ENCODE measurements around the gene TRIM34.

TRIM34 gene

DNA sequence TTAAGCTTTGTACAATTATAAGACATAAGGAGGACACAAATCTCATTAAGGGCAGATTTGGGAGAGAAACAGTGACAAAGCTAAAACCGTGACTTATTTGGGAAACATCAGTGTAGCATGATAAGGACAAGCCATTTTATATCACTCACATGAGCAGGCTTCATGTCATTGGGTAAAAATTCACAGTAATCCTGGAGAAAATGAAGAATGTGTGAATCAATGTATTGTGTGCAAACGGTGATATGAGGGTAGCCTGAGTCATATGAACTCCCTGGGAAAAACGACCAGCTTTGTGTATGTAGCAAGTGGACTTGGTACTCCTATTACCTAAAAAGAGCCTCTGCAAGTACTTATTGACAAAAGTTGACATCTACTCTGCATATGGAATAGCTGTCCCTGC lies 6.0 kb upstream of the TRIM34 start:
- DNase-seq: no peak
- no peak overlapping the region for H3K4me3 ChIP-seq (ENCODE audit: low read depth, low read length)
- H3K9me3 ChIP-seq: no peaks in the 10 kb centered on the region
- no peaks in the 10 kb centered on the region for H3K36me3 ChIP-seq
- TF ChIP-seq, protein P1, sequence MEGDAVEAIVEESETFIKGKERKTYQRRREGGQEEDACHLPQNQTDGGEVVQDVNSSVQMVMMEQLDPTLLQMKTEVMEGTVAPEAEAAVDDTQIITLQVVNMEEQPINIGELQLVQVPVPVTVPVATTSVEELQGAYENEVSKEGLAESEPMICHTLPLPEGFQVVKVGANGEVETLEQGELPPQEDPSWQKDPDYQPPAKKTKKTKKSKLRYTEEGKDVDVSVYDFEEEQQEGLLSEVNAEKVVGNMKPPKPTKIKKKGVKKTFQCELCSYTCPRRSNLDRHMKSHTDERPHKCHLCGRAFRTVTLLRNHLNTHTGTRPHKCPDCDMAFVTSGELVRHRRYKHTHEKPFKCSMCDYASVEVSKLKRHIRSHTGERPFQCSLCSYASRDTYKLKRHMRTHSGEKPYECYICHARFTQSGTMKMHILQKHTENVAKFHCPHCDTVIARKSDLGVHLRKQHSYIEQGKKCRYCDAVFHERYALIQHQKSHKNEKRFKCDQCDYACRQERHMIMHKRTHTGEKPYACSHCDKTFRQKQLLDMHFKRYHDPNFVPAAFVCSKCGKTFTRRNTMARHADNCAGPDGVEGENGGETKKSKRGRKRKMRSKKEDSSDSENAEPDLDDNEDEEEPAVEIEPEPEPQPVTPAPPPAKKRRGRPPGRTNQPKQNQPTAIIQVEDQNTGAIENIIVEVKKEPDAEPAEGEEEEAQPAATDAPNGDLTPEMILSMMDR (IDR thresholded peaks at IDR 0.05; ENCODE audit: low read depth, low read length): no peak
- H3K27me3 ChIP-seq: no peaks in the 10 kb centered on the region
- no peaks in the 10 kb centered on the region for H3K4me1 ChIP-seq

DNA sequence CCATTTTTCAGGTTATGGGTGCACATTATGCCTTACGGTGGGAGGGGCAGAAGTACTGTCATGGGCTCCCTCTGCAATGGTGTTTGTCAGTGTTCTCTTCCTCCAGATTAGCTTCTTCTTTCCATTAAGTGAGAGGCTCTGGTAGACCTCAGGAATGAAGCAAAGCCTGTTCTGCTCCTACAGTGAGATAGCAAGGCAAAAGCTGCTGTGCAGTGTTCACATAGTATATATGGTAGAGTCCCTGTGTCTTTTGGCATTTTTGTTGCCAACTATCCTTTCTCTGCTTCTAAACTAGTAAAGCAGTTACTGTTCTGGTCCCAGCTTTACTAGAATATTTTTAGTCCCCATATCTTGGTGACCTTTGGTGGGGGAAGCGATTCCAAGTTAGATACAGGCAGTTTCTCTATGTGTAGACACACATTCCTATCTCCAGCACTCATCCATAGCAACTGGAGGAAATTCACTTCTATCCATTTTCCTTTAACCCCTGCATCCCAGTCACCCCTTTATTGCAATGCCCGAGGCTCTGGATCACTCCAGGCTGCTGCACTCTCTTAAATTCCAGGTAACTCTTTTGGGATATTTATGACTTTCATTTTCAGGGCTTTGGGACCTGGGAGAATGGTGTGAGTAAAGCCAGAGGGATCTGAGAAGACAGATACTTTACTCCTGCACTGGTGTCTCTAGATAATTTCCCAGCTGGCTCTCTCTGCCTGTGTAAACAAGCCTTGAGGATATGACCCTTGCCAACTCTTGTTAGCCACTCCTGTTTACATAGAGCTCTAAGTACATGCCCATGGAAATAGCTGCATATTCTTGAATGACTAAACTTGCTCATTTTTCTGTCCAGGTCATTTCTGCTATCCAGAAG lies 3.9 kb upstream of the TRIM34 start:
- TF ChIP-seq, protein P1 (IDR thresholded peaks at IDR 0.05; ENCODE audit: low read depth, low read length): no peak
- no peak for DNase-seq
- H3K9me3 ChIP-seq: no peaks in the 10 kb centered on the region
- H3K36me3 ChIP-seq: no peaks in the 10 kb centered on the region
- no peaks in the 10 kb centered on the region for H3K4me1 ChIP-seq
- H3K4me3 ChIP-seq (ENCODE audit: low read depth, low read length): no peak overlapping the region
- no peaks in the 10 kb centered on the region for H3K27me3 ChIP-seq

DNA sequence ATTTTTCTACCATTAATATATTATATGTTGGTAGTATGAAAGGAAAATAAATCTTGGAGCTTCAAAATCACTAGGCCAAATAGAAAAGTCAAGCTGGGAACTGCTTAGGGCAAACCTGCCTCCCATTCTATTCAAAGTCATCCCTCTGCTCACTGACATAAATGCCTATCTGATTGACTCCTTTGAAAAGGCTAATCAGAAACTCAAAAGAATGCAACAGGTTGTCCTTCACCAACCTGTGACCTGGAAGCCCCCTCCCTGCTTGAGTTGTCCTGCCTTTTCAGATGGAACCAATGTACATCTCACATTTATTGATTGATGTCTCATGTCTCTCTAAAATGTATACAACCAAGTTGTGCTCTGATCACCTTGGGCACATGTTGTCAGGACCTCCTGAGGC lies 3.2 kb upstream of the TRIM34 start:
- H3K36me3 ChIP-seq: no peaks in the 10 kb centered on the region
- no peaks in the 10 kb centered on the region for H3K27me3 ChIP-seq
- H3K4me3 ChIP-seq (ENCODE audit: low read depth, low read length): no peak overlapping the region
- no peaks in the 10 kb centered on the region for H3K4me1 ChIP-seq
- no peak for DNase-seq
- TF ChIP-seq, protein P1 (IDR thresholded peaks at IDR 0.05; ENCODE audit: low read depth, low read length): no peak
- H3K9me3 ChIP-seq: no peaks in the 10 kb centered on the region

DNA sequence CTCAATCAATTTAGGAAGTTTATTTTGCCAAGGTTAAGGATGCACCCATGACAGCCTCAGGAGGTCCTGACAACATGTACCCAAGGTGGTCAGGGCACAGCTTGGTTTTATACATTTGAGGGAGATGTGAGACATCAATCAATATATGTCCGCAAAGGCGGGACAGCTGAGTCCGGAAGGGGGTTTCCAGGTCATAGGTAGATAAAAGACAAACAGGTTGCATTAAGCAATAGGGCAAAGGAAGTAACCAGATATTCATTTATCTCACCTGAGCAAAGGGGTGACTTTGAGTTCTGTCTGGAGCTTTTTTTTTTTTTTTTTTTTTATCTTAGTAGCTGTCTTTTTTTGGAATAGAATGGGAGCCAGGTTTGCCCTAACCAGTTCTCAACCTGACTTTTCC lies 2.0 kb upstream of the TRIM34 start:
- Histone ChIP-seq H3K9me3 (no peaks in the 10 kb centered on the region), H3K4me3 (ENCODE audit: low read depth, low read length) (no peak overlapping the region), H3K27me3 (no peaks in the 10 kb centered on the region), H3K36me3 (no peaks in the 10 kb centered on the region), H3K4me1 (no peaks in the 10 kb centered on the region)
- TF ChIP-seq, protein P1 (IDR thresholded peaks at IDR 0.05; ENCODE audit: low read depth, low read length): no peak
- DNase-seq: no peak

DNA sequence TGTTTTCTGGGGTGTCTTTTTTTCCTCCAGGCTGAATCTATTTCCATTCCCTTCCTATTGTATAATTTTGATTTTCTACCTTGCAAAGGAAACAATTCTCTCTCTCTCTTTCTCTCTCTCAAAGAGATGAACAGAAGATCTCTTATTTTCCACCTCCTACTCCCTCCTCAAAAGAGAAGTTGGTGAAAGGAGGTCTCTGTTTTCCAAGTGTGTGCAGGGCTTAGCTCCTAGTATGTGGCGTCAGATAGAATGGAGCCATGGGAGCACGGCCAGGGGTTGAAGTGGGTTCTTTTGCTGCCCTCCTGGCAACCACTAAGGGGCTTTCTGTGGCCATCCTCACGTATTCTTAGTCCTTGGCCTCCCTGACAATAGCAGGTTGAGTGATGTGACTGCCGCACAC lies 480 bp downstream of the TRIM34 start:
- TF ChIP-seq, protein P1 (IDR thresholded peaks at IDR 0.05; ENCODE audit: low read depth, low read length): no peak
- no peak overlapping the region for H3K4me3 ChIP-seq (ENCODE audit: low read depth, low read length)
- H3K36me3 ChIP-seq: no peaks in the 10 kb centered on the region
- H3K4me1 ChIP-seq: no peaks in the 10 kb centered on the region
- no peaks in the 10 kb centered on the region for H3K9me3 ChIP-seq
- no peak for DNase-seq
- no peaks in the 10 kb centered on the region for H3K27me3 ChIP-seq

DNA sequence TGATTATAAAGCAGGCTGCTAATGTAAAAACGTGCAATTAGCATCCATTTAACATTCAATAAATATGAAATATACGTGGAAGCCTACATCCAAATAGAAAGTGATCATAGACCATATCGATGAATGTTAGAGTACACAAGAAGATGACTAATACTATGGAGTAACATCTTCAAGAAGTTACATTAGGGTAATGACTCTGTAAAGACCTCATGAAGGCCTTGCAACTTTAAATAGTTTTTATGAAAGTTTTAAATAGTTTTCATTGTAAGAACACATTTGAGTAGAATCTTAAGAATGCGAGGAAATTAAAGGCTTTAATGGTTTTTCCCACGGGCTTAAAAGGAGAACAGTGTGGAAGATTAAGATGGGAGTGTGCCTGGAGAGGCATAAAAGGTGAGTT lies 1.4 kb downstream of the TRIM34 start:
- H3K4me3 ChIP-seq (ENCODE audit: low read depth, low read length): no peak overlapping the region
- DNase-seq: no peak
- no peaks in the 10 kb centered on the region for H3K36me3 ChIP-seq
- H3K27me3 ChIP-seq: no peaks in the 10 kb centered on the region
- H3K9me3 ChIP-seq: no peaks in the 10 kb centered on the region
- no peaks in the 10 kb centered on the region for H3K4me1 ChIP-seq
- TF ChIP-seq, protein P1 (IDR thresholded peaks at IDR 0.05; ENCODE audit: low read depth, low read length): no peak

Measured in BE2C (cell line).